ENCODE data around the gene ANP32B.

DNA sequence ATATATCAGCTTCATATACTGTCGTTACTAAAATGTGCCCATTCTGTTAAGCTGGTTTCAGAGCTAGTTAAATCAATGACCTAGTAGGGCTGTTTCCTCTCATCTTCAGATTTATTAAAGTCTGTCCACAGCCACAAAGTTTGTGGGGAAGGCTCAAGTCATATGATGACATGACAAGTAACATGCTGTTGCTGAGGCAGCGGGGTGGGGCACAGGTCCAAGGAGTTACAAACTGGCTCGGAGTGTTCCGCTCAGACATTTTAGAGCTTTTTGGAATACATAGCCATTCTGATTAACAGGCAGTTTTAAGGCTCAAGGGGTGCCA is 2.7 kb upstream of the ANP32B start:
- TF ChIP-seq YY1 (IDR thresholded peaks at IDR 0.05; ENCODE audit: insufficient read depth, insufficient read length): no peak
- no peak for TF ChIP-seq ZNF274 (IDR thresholded peaks at IDR 0.05; ENCODE audit: low read depth, low read length)

Measured in NT2/D1 (cell line).